Cardiac muscle cell (in vitro differentiated cells and primary cell): ENCODE measurements around the gene QPRT. TPM values are rescaled to one million over a fixed set of nuclear protein-coding genes. Genes with fewer than 3 reads are reported as not detected.
"Not testable (repeated sequence)": the region's sequence is repeated elsewhere in the genome, so short reads cannot be mapped to it uniquely, and the experiment has no call there.

ENCODE experiments used
- DNase-seq, 2 donors: peaks; one replicate each; pipeline versions ENCODE4 v3.0.0 to v3.0.0-alpha.2; 2010 to 2017; ENCODE audit warnings: low read depth in 1 of 2, low spot score in 1 of 2
- H3K27ac ChIP-seq: fragments of 200-600 bp; sonication (generic); 2 replicates; pipeline ENCODE4 v1.5.1; 2016
- H3K27me3 ChIP-seq: fragments of 200-600 bp; sonication (generic); 2 replicates; pipeline ENCODE4 v1.6.0; 2016; ENCODE audit warnings: control low read depth
- H3K36me3 ChIP-seq: fragments of 200-600 bp; sonication (generic); 2 replicates; pipeline ENCODE4 v1.5.1; 2016; ENCODE audit warnings: control low read depth
- H3K4me1 ChIP-seq: fragments of 200-600 bp; sonication (generic); 2 replicates; pipeline ENCODE4 v1.8.1; 2017; ENCODE audit warnings: low read depth, mild to moderate bottlenecking, mixed run types
- H3K4me3 ChIP-seq: fragments of 200-600 bp; sonication (generic); 2 replicates; pipeline ENCODE4 v1.5.1; 2016; ENCODE audit warnings: mild to moderate bottlenecking
- H3K9me3 ChIP-seq: fragments of 200-600 bp; sonication (generic); 2 replicates; pipeline ENCODE4 v1.5.1; 2017; ENCODE audit warnings: low read depth, mild to moderate bottlenecking, control low read depth
- CTCF ChIP-seq: IDR thresholded peaks from 2 replicates; pipeline ENCODE4 v1.5.1; 2012; ENCODE audit warnings: low read depth, mild to moderate bottlenecking, low read length
- polyA plus RNA-seq: library from polyadenylated mRNA; unstranded; fragments of >200 nt; fragmentation: Nextera tagmentation; extraction: Ambion mirVana; gene quantifications from 2 replicates; pipeline ENCODE4 v1.2.1, GENCODE V29; 2016
- total RNA-seq: library from RNA; depleted of rRNA; stranded (reverse); fragments of >200 nt; gene quantifications from 2 replicates; pipeline ENCODE4 v1.2.3, GENCODE V29; 2016

The QPRT gene
- total and polyA plus RNA-seq, 2 experiments from 2014 or later, result 213 to 268 TPM

- H3K36me3 ChIP-seq, result no peaks in the 10 kb centered on the region
- no peak for TF ChIP-seq CTCF
- H3K9me3 ChIP-seq, result no peaks in the 10 kb centered on the region
- no peak overlapping the region for H3K4me3 ChIP-seq
- no peaks in the 10 kb centered on the region for H3K27me3 ChIP-seq
- no peak overlapping the region for H3K27ac ChIP-seq
- no peaks in the 10 kb centered on the region for H3K4me1 ChIP-seq
- peak in 1 of 2 donors; percentile 2 for DNase-seq
These were observed 65.0 kb downstream of the QPRT start for GRCh38 chr16:29743827-29744531.

GRCh38 chr16:29744541-29745101 is 65.6 kb downstream of the QPRT start:
- H3K36me3 ChIP-seq, result no peaks in the 10 kb centered on the region
- H3K4me1 ChIP-seq, result no peaks in the 10 kb centered on the region
- H3K4me3 ChIP-seq, result no peak overlapping the region
- H3K27ac ChIP-seq, result no peak overlapping the region
- no peak for DNase-seq
- no peaks in the 10 kb centered on the region for H3K9me3 ChIP-seq
- no peak for TF ChIP-seq CTCF
- H3K27me3 ChIP-seq, result no peaks in the 10 kb centered on the region

GRCh38 chr16:29745121-29745852 is 66.3 kb downstream of the QPRT start:
- Histone ChIP-seq H3K27me3 (no peaks in the 10 kb centered on the region), H3K9me3 (no peaks in the 10 kb centered on the region), H3K4me3 (no peak overlapping the region), H3K4me1 (no peaks in the 10 kb centered on the region), H3K36me3 (no peaks in the 10 kb centered on the region), H3K27ac (no peak overlapping the region)
- TF ChIP-seq CTCF, result no peak
- DNase-seq, result no peak

- Histone ChIP-seq H3K9me3 (no peaks in the 10 kb centered on the region), H3K27me3 (no peaks in the 10 kb centered on the region), H3K4me3 (no peak within 1 kb of the TSS), H3K36me3 (no peaks in the 10 kb centered on the region), H3K4me1 (no peaks in the 10 kb centered on the region), H3K27ac (no peak within 1 kb of the TSS)
- TF ChIP-seq CTCF, result no peak
- DNase-seq, result no peak
These were observed 66.9 kb downstream of the QPRT start, which contains the start of gene C16orf54 for GRCh38 chr16:29745853-29746345. Gene C16orf54 (minus strand): TSS chr16:29745990. CDS start chr16:29744951, 1,039 bp downstream.

GRCh38 chr16:29746518-29746917 is 67.5 kb downstream of the QPRT start:
- DNase-seq, H3K36me3 ChIP-seq, H3K27ac ChIP-seq, H3K4me1 ChIP-seq, H3K27me3 ChIP-seq, H3K4me3 ChIP-seq, H3K9me3 ChIP-seq: not testable (repeated sequence)

Other genes starting within 250 kb of the QPRT start
- gene BOLA2, start 224.8 kb upstream of the QPRT start, total RNA-seq, result 17.1 and 27.0 TPM in 2 replicates
- 6.6 and 7.6 TPM in 2 replicates for gene BOLA2, start 224.8 kb upstream of the QPRT start, polyA plus RNA-seq
- gene SLX1B, start 224.6 kb upstream of the QPRT start, total RNA-seq, result 17.5 and 31.1 TPM in 2 replicates
- 13.6 and 18.8 TPM in 2 replicates for gene SLX1B, start 224.6 kb upstream of the QPRT start, polyA plus RNA-seq
- 0.42 and 7.0 TPM in 2 replicates for gene SULT1A4, start 219.3 kb upstream of the QPRT start, total RNA-seq
- 2.5 and 2.7 TPM in 2 replicates for gene SULT1A4, start 219.3 kb upstream of the QPRT start, polyA plus RNA-seq
- 8.0 and 13.2 TPM in 2 replicates for gene NPIPB12, start 172.8 kb upstream of the QPRT start, total RNA-seq
- 26.4 and 31.4 TPM in 2 replicates for gene NPIPB12, start 172.8 kb upstream of the QPRT start, polyA plus RNA-seq
- gene SPN, start 15.9 kb upstream of the QPRT start, total RNA-seq, result 0.60 and 1.5 TPM in 2 replicates
- 0.85 and 1.1 TPM in 2 replicates for gene SPN, start 15.9 kb upstream of the QPRT start, polyA plus RNA-seq
- gene C16orf54, start 66.8 kb downstream of the QPRT start, total RNA-seq, result not detected in 2 replicates
- not detected in 2 replicates for gene C16orf54, start 66.8 kb downstream of the QPRT start, polyA plus RNA-seq
- gene ZG16, start 99.1 kb downstream of the QPRT start, total RNA-seq, result not detected in 2 replicates
- gene ZG16, start 99.1 kb downstream of the QPRT start, polyA plus RNA-seq, result not detected in 2 replicates
- 57.5 and 121 TPM in 2 replicates for gene KIF22, start 111.6 kb downstream of the QPRT start, total RNA-seq
- gene KIF22, start 111.6 kb downstream of the QPRT start, polyA plus RNA-seq, result 59.5 and 103 TPM in 2 replicates
- 310 and 370 TPM in 2 replicates for gene MAZ, start 127.3 kb downstream of the QPRT start, total RNA-seq
- 186 and 257 TPM in 2 replicates for gene MAZ, start 127.3 kb downstream of the QPRT start, polyA plus RNA-seq
- 17.9 and 19.7 TPM in 2 replicates for gene PRRT2, start 133.0 kb downstream of the QPRT start, total RNA-seq
- 19.3 and 19.8 TPM in 2 replicates for gene PRRT2, start 133.0 kb downstream of the QPRT start, polyA plus RNA-seq
- gene PAGR1, start 137.0 kb downstream of the QPRT start, total RNA-seq, result 113 and 120 TPM in 2 replicates
- 106 and 113 TPM in 2 replicates for gene PAGR1, start 137.0 kb downstream of the QPRT start, polyA plus RNA-seq
- gene MVP, start 141.3 kb downstream of the QPRT start, total RNA-seq, result 8.9 and 25.0 TPM in 2 replicates
- 9.3 and 21.2 TPM in 2 replicates for gene MVP, start 141.3 kb downstream of the QPRT start, polyA plus RNA-seq
- 138 and 139 TPM in 2 replicates for gene CDIPT, start 184.0 kb downstream of the QPRT start, total RNA-seq
- 144 TPM in 2 replicates for gene CDIPT, start 184.0 kb downstream of the QPRT start, polyA plus RNA-seq
- 13.9 and 21.1 TPM in 2 replicates for gene SEZ6L2, start 220.4 kb downstream of the QPRT start, total RNA-seq
- gene SEZ6L2, start 220.4 kb downstream of the QPRT start, polyA plus RNA-seq, result 5.8 and 10.3 TPM in 2 replicates
- 1.8 and 3.9 TPM in 2 replicates for gene ASPHD1, start 221.3 kb downstream of the QPRT start, total RNA-seq
- gene ASPHD1, start 221.3 kb downstream of the QPRT start, polyA plus RNA-seq, result 1.8 and 2.3 TPM in 2 replicates
- 17.6 and 22.1 TPM in 2 replicates for gene KCTD13, start 247.0 kb downstream of the QPRT start, total RNA-seq
- 22.3 and 23.3 TPM in 2 replicates for gene KCTD13, start 247.0 kb downstream of the QPRT start, polyA plus RNA-seq